Prostate gland (tissue), 2 donors: ENCODE data around the gene CYP1A2. TPM values are rescaled to one million over a fixed set of nuclear protein-coding genes. Genes with fewer than 3 reads are reported as not detected.
A peak's percentile ranks its signal among the peaks of the same experiment; 100 is the strongest.
"Not testable (repeated sequence)": the region's sequence is repeated elsewhere in the genome, so short reads cannot be mapped to it uniquely, and the experiment has no call there.

ENCODE experiments used
- DNase-seq: peaks from one replicate; pipeline ENCODE4 v3.0.0-alpha.2; 2019; ENCODE audit warnings: low spot score
- H3K27ac ChIP-seq, 2 donors: fragments of 200-600 bp; sonication (generic); 2 replicates each; pipeline ENCODE4 v1.5.1; 2017 to 2019
- H3K27me3 ChIP-seq: fragments of 200-600 bp; sonication (generic); replicated peaks from 2 replicates; pipeline ENCODE4 v1.5.1; 2019; ENCODE audit not compliant: insufficient read depth
- H3K36me3 ChIP-seq, 2 donors: fragments of 200-600 bp; sonication (generic); 1 replicate in 1 of 2; 2 replicates in 1 of 2; pipeline versions ENCODE4 v1.5.1 to v1.8.1; 2017 to 2019
- H3K4me1 ChIP-seq: fragments of 200-600 bp; sonication (generic); replicated peaks from 2 replicates; pipeline ENCODE4 v1.5.1; 2019
- H3K4me3 ChIP-seq, 2 donors: fragments of 200-600 bp; sonication (generic); 2 replicates each; pipeline ENCODE4 v1.5.1; 2017 to 2019
- H3K9me3 ChIP-seq: fragments of 200-600 bp; sonication (generic); 2 replicates; pipeline ENCODE4 v1.5.1; 2017
- POLR2A ChIP-seq: fragments of 450-650 bp; IDR thresholded peaks from one replicate; pipeline ENCODE4 v1.6.1; 2016; ENCODE audit warnings: antibody characterized with exemption, mild to moderate bottlenecking
- POLR2AphosphoS5 ChIP-seq: sonication (generic); formaldehyde crosslinking; IDR thresholded peaks from one replicate; pipeline ENCODE4 v1.6.1; 2017; ENCODE audit warnings: antibody characterized with exemption
- WGBS: methylation state at CpG from one replicate; pipeline ENCODE4 v1.1.5; 2018; 5-methylcytosine and 5-hydroxymethylcytosine counted together
- intact Hi-C: fragments of 100-400 bp; cut with DNase I; formaldehyde crosslinking; loops from one replicate; pipeline ENCODE4 v1.14.2; 2022
- total RNA-seq, 2 donors: library from RNA; depleted of rRNA; stranded (reverse); fragments of >200 nt; gene quantifications; one replicate each; pipeline ENCODE4 v1.1.0, GENCODE V29; 2016
- TF ChIP-seq, protein P1 (sequence below), 4 experiments: fragments of 200-600 bp in 2 of 4; fragments of 450-650 bp in 2 of 4; sonication (generic) in 2 of 4; IDR thresholded peaks; 1 replicate in 3 of 4; 2 replicates in 1 of 4; pipeline ENCODE4 v1.5.1; 2016 to 2019; ENCODE audit warnings: antibody characterized with exemption in 4 of 4, mild to moderate bottlenecking in 2 of 4, moderate library complexity in 2 of 4

The CYP1A2 gene
- total RNA-seq, 2 donors from 2014 or later = 0.46 TPM; not detected in 1

DNA sequence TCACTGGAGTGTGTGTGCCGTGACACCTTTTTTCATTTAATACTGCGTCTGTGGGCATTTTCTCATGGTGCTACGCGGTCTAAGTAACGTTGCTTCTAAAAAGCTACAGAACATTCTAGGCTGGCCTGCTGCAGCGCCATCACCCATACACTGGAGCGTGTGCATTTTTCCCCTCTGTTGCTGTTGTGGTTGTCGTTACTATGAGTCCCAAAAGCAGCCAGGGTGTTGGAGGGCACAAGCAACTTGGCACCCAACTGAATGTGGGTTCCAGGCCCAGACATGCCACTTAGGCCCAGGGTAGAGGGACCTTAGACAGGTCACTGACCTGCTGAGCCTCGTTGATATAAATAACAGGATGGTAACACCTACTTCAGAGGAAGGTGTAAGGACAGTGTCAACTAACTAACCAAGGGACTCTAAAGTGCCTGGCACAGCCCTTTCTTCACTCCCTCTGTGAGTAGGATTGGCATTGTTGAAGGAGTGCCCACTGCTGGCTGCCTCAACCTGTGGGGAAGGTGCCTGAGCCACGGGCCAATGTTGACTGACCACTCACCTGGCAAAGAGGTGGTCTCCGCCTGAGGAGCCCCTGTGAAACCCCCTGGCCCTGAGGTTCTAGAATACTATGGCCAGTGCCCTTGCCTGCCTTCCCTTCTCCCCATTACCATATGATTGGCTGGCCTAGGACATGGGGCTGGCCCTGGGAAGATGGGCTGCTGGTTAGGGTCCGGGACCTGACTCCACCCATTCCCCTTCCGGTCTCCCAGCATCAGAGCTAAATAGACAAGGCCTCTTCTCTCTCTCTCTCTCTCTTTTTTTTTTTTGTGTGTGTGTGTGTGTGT is 36.8 kb downstream of the CYP1A2 start:
- DNase-seq = no peak
- Histone ChIP-seq H3K4me1 (peaks cover 40% of the 10 kb centered on the region), H3K9me3 (no peaks in the 10 kb centered on the region), H3K27ac (peak overlapping the region in 1 of 2 donors; percentile 35), H3K36me3 (no peaks in the 10 kb centered on the region), H3K4me3 (no peak overlapping the region), H3K27me3 (no peaks in the 10 kb centered on the region)
- WGBS = 74% methylated on average over 12 of the region's 13 CpGs
- TF ChIP-seq, protein P1, sequence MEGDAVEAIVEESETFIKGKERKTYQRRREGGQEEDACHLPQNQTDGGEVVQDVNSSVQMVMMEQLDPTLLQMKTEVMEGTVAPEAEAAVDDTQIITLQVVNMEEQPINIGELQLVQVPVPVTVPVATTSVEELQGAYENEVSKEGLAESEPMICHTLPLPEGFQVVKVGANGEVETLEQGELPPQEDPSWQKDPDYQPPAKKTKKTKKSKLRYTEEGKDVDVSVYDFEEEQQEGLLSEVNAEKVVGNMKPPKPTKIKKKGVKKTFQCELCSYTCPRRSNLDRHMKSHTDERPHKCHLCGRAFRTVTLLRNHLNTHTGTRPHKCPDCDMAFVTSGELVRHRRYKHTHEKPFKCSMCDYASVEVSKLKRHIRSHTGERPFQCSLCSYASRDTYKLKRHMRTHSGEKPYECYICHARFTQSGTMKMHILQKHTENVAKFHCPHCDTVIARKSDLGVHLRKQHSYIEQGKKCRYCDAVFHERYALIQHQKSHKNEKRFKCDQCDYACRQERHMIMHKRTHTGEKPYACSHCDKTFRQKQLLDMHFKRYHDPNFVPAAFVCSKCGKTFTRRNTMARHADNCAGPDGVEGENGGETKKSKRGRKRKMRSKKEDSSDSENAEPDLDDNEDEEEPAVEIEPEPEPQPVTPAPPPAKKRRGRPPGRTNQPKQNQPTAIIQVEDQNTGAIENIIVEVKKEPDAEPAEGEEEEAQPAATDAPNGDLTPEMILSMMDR (IDR thresholded peaks at IDR 0.05) = no peak
- intact Hi-C loops = no loop called here

DNA sequence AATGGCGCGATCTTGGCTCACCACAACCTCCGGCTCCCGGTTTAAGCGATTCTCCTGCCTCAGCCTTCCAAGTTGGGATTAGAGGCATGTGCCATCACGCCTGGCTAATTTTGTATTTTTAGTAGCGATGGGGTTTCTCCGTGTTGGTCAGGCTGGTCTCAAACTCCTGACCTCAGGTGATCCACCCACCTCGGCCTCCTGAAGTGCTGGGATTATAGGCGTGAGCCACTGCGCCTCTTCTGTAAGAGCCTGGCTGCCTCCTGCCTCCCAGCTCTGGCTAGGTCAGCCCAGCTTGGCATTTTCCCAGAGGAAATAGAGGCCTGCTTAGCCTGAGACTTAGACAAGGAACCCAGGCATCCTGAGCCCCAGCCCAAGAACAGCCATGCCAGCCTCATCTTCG is 37.4 kb downstream of the CYP1A2 start:
- intact Hi-C loops, H3K9me3 ChIP-seq, H3K4me3 ChIP-seq, DNase-seq, H3K27me3 ChIP-seq, H3K36me3 ChIP-seq: not testable (repeated sequence)
- Histone ChIP-seq H3K4me1 (peaks cover 38% of the 10 kb centered on the region), H3K27ac (peak overlapping the region; percentile 24 to 45)
- WGBS = 72% methylated on average over 11 of the region's 12 CpGs

DNA sequence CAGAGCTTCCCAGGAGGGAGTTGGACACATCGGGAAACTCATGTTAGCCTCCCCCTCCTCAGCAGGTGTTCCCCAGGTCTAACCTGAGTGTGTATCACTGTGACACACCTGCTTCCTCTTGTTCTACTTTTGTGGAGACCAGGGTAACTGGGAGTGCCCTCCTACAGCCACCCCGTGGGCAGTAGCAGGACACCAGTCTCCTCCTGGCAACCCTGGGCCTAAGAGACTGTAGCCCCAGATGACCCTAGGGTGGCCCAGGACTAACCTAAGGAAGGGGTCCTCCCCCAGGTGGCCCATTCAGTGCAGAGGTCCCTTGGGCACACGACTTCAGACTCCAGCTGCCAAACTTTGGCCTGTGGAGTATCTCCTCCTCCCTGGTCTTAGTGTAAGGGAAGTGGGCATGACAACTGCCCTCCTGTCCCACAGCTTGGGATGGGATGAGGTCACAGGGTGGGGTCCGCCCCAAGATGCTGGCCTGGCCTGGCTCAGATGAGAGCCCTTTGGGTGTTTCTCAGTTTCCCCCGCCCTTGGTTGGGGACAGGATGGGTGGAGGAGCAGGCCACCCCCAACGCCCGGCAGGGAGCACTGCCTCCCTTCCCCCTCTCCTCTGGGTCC is 38.0 kb downstream of the CYP1A2 start:
- 74% methylated on average over 7 of the region's 7 CpGs for WGBS
- Histone ChIP-seq H3K27me3 (no peaks in the 10 kb centered on the region), H3K27ac (peak overlapping the region; percentile 24 to 45), H3K9me3 (no peaks in the 10 kb centered on the region), H3K4me3 (no peak overlapping the region), H3K4me1 (peaks cover 32% of the 10 kb centered on the region), H3K36me3 (no peaks in the 10 kb centered on the region)
- intact Hi-C loops = no loop called here
- TF ChIP-seq POLR2A (no peak), POLR2AphosphoS5 (no peak)
- TF ChIP-seq, protein P1 (IDR thresholded peaks at IDR 0.05) = no peak
- DNase-seq = no peak

DNA sequence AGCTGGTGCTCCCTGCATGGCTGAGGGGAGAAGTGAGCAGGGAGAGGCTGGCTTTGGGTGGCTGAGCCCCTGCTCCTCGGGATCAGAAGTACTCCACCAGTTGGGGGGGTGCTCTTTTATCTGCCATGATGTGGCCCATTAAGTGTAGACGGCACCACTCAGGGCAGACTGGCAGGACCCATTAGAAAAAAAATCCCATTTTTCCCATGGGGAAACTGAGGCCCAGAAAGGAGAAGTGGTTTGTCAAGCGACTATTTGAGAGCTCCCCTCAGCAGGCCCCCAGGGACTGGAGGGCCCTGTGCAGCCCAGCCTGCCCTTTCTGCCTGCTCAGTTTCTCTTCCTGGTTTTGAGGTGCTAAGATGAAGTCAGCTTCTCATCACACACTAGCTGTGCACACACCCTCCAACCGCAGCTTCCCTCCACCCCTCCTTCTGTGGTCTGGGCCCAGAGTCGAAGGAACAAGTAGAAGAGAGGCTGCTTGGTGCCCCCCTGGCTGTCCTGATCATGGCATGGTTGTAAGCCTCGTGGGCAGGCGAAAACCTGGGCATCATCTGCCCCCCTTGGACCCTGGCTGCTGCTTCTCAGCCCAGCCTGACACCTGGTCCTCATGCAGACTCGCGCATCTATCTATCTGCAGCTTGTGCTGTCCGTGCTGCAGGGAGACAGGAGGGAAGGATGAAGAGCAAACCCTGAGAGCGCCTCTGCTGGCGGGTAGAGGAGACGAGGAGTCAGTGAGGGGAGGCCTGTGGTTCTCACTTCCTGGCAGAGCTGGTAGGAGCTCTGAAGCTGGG is 38.8 kb downstream of the CYP1A2 start:
- peak overlapping the region in 1 of 2 donors; percentile 45 for H3K27ac ChIP-seq
- intact Hi-C loops = no loop called here
- H3K27me3 ChIP-seq = no peaks in the 10 kb centered on the region
- H3K36me3 ChIP-seq = no peaks in the 10 kb centered on the region
- DNase-seq = no peak
- peaks cover 32% of the 10 kb centered on the region for H3K4me1 ChIP-seq
- no peaks in the 10 kb centered on the region for H3K9me3 ChIP-seq
- WGBS = 54% methylated on average over 13 of the region's 13 CpGs
- TF ChIP-seq, protein P1 (IDR thresholded peaks at IDR 0.05) = peak in 1 of 4 experiments; percentile 41
- TF ChIP-seq POLR2A = no peak
- H3K4me3 ChIP-seq = no peak overlapping the region

DNA sequence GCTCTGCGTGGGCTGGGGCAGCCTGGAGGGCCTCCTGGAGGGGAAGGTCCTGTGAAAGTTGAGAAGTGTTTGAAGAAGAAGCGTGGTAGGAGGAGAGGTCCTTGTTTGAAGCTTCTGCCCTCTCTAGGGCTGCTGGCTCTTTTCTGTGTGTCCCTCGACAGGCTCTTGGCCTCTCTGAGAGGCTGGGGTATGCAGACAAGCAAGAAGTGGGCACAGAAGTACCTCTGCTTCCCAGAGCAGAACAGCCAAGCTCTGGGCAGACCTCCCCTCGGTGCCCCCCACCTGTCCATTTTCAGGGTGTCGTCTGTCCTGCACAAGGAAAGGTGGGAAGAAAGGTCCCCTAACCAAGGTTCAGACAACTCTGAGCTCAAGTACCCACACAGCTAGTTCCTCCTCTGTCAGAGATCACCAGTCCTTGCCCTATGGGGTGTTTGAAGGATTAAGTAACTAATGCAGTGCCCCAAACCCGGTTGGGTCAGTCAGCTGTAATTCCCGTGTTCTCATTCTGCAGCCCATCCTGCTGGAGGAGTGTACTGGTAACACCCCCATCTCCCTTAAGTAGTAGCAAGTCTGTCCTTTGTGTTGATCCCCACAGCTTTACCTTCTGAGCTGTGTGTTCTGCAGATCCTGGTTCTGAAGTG is 39.5 kb downstream of the CYP1A2 start:
- intact Hi-C loops = no loop called here
- Histone ChIP-seq H3K27ac (peak overlapping the region in 1 of 2 donors; percentile 40), H3K9me3 (no peaks in the 10 kb centered on the region), H3K4me1 (peaks cover 30% of the 10 kb centered on the region), H3K27me3 (no peaks in the 10 kb centered on the region), H3K4me3 (no peak overlapping the region), H3K36me3 (no peaks in the 10 kb centered on the region)
- WGBS = 59% methylated on average over 7 of the region's 7 CpGs
- no peak for TF ChIP-seq POLR2AphosphoS5
- TF ChIP-seq POLR2A = no peak
- TF ChIP-seq, protein P1 (IDR thresholded peaks at IDR 0.05) = no peak
- DNase-seq = no peak
